ENCODE measurements around the gene CLEC17A.

Gene CLEC17A

GRCh38 chr19:14648506-14648905 is 65.6 kb downstream of the CLEC17A start:
- DNase-seq (ENCODE audit: extremely low read depth in 1 of 2, low read depth in 1 of 2) = no peak

GRCh38 chr19:14649020-14649419 is 66.1 kb downstream of the CLEC17A start:
- DNase-seq (ENCODE audit: extremely low read depth in 1 of 2, low read depth in 1 of 2) = no peak

- no peak for DNase-seq (ENCODE audit: extremely low read depth in 1 of 2, low read depth in 1 of 2)
These were observed 67.3 kb downstream of the CLEC17A start for GRCh38 chr19:14650161-14650560.

GRCh38 chr19:14654786-14655560 is 72.1 kb downstream of the CLEC17A start:
- no peak for DNase-seq (ENCODE audit: extremely low read depth in 1 of 2, low read depth in 1 of 2)

- DNase-seq (ENCODE audit: extremely low read depth in 1 of 2, low read depth in 1 of 2) = no peak
These were observed 72.8 kb downstream of the CLEC17A start for GRCh38 chr19:14655726-14656125.

- no peak for DNase-seq (ENCODE audit: extremely low read depth in 1 of 2, low read depth in 1 of 2)
These were observed 77.1 kb downstream of the CLEC17A start for GRCh38 chr19:14659874-14660489.

GRCh38 chr19:14661372-14661924 is 78.6 kb downstream of the CLEC17A start:
- DNase-seq (ENCODE audit: extremely low read depth in 1 of 2, low read depth in 1 of 2) = no peak
